Mesendoderm (in vitro differentiated cells): Measurements from ENCODE around the gene EPAS1.

Source experiments
- DNase-seq: peaks from one replicate; pipeline ENCODE4 v3.0.0; 2013
- H2AK5ac ChIP-seq: 2 replicates; pipeline ENCODE4 v1.6.1; 2013; ENCODE audit warnings: low read length, inconsistent platforms
- H2BK120ac ChIP-seq: 2 replicates; pipeline ENCODE4 v1.6.1; 2013; ENCODE audit warnings: low read depth, mild to moderate bottlenecking, low read length, moderate library complexity, mixed read lengths
- H2BK15ac ChIP-seq: replicated peaks from 2 replicates; pipeline ENCODE4 v1.6.1; 2013; ENCODE audit warnings: low read depth, mild to moderate bottlenecking, moderate library complexity
- H2BK5ac ChIP-seq: 2 replicates; pipeline ENCODE4 v1.6.1; 2013; ENCODE audit warnings: low read length, inconsistent platforms
- H3K18ac ChIP-seq: 2 replicates; pipeline ENCODE4 v1.6.1; 2013; ENCODE audit warnings: mild to moderate bottlenecking, low read length, mixed read lengths
- H3K23ac ChIP-seq: one replicate; pipeline ENCODE4 v1.6.1; 2013; ENCODE audit warnings: low read length
- H3K27ac ChIP-seq: 2 replicates; pipeline ENCODE4 v1.5.1; 2013; ENCODE audit warnings: low read depth, mild to moderate bottlenecking, inconsistent platforms, low read length, moderate library complexity
- H3K27me3 ChIP-seq: 2 replicates; pipeline ENCODE4 v1.6.1; 2013; ENCODE audit warnings: low read length, control low read depth, mild to moderate bottlenecking, inconsistent platforms; ENCODE audit not compliant: insufficient read depth, poor library complexity
- H3K36me3 ChIP-seq: 2 replicates; pipeline ENCODE4 v1.6.1; 2013; ENCODE audit warnings: low read length, inconsistent platforms; ENCODE audit not compliant: control insufficient read depth, insufficient read depth
- H3K4ac ChIP-seq: one replicate; pipeline ENCODE4 v1.6.1; 2013; ENCODE audit warnings: low read depth, mild to moderate bottlenecking, low read length, moderate library complexity
- H3K4me1 ChIP-seq: 2 replicates; pipeline ENCODE4 v1.6.1; 2013; ENCODE audit warnings: low read depth, low read length, inconsistent platforms; ENCODE audit not compliant: control insufficient read depth
- H3K4me2 ChIP-seq: 2 replicates; pipeline ENCODE4 v1.6.1; 2013; ENCODE audit warnings: low read length
- H3K4me3 ChIP-seq: 2 replicates; pipeline ENCODE4 v1.5.1; 2013; ENCODE audit warnings: mild to moderate bottlenecking, low read length
- H3K56ac ChIP-seq: one replicate; pipeline ENCODE4 v1.6.1; 2013; ENCODE audit warnings: low read length
- H3K79me1 ChIP-seq: 2 replicates; pipeline ENCODE4 v1.6.1; 2013; ENCODE audit warnings: low read length, inconsistent platforms
- H3K79me2 ChIP-seq: 2 replicates; pipeline ENCODE4 v1.6.1; 2013; ENCODE audit warnings: mild to moderate bottlenecking, low read length; ENCODE audit not compliant: control insufficient read depth, insufficient read depth
- H3K9ac ChIP-seq: 2 replicates; pipeline ENCODE4 v1.6.1; 2013; ENCODE audit warnings: low read length, inconsistent platforms
- H4K5ac ChIP-seq: one replicate; pipeline ENCODE4 v1.6.1; 2013; ENCODE audit warnings: low read length
- H4K8ac ChIP-seq: one replicate; pipeline ENCODE4 v1.6.1; 2013; ENCODE audit warnings: low read depth, mild to moderate bottlenecking, control low read depth, low read length, moderate library complexity
- WGBS: extraction: QIAGEN DNeasy Blood & Tissue Kit; methylation state at CpG from one replicate; pipeline ENCODE4 v1.1.7; 2013; ENCODE audit warnings: low lambda C conversion rate, missing lambda C conversion rate; ENCODE audit not compliant: insufficient coverage; ENCODE audit errors: extremely low coverage; 5-methylcytosine and 5-hydroxymethylcytosine counted together

Gene EPAS1

GRCh38 chr2:46273919-46274318 is 23.3 kb upstream of the EPAS1 start:
- Histone ChIP-seq H3K79me2 (no peaks in the 10 kb centered on the region), H3K18ac (no peak overlapping the region), H3K23ac (no peak overlapping the region), H3K4me2 (no peak overlapping the region), H3K4ac (no peak overlapping the region), H3K36me3 (no peaks in the 10 kb centered on the region), H2BK5ac (no peak overlapping the region), H3K9ac (no peak overlapping the region), H2BK120ac (no peak overlapping the region), H3K4me3 (no peak overlapping the region), H3K56ac (no peak overlapping the region), H3K4me1 (peaks cover 6% of the 10 kb centered on the region), H3K79me1 (no peaks in the 10 kb centered on the region), H2AK5ac (no peak overlapping the region), H2BK15ac (no peak overlapping the region), H4K8ac (no peak overlapping the region), H3K27me3 (no peaks in the 10 kb centered on the region), H3K27ac (no peak overlapping the region), H4K5ac (no peak overlapping the region)
- no peak for DNase-seq
- WGBS = no CpG with 5 or more reads among the region's 5 CpGs

- peaks cover 4% of the 10 kb centered on the region for H3K4me1 ChIP-seq
- H3K4me2 ChIP-seq = no peak overlapping the region
These were observed 22.6 kb upstream of the EPAS1 start for GRCh38 chr2:46274586-46274985.

GRCh38 chr2:46275995-46276394 is 21.2 kb upstream of the EPAS1 start:
- WGBS = no CpG with 5 or more reads among the region's 20 CpGs
- no peaks in the 10 kb centered on the region for H3K27me3 ChIP-seq
- no peaks in the 10 kb centered on the region for H3K79me1 ChIP-seq
- H3K4me1 ChIP-seq = peaks cover 2% of the 10 kb centered on the region
- H3K4ac ChIP-seq = no peak overlapping the region
- H3K4me3 ChIP-seq = no peak overlapping the region
- H3K23ac ChIP-seq = no peak overlapping the region
- no peak overlapping the region for H4K8ac ChIP-seq
- peak; percentile 76 for DNase-seq
- no peak overlapping the region for H2BK5ac ChIP-seq
- no peak overlapping the region for H3K4me2 ChIP-seq
- H3K9ac ChIP-seq = no peak overlapping the region
- H2AK5ac ChIP-seq = no peak overlapping the region
- no peaks in the 10 kb centered on the region for H3K79me2 ChIP-seq
- H4K5ac ChIP-seq = no peak overlapping the region
- H3K36me3 ChIP-seq = no peaks in the 10 kb centered on the region
- H3K18ac ChIP-seq = no peak overlapping the region
- no peak overlapping the region for H3K27ac ChIP-seq
- H2BK120ac ChIP-seq = no peak overlapping the region
- H2BK15ac ChIP-seq = no peak overlapping the region
- H3K56ac ChIP-seq = peak overlapping the region; percentile 67

More at GRCh38 chr2:46274586-46274985, 22.6 kb upstream of the EPAS1 start:
- no peak for DNase-seq
- Histone ChIP-seq H3K36me3 (no peaks in the 10 kb centered on the region), H3K27me3 (no peaks in the 10 kb centered on the region), H4K5ac (no peak overlapping the region), H2AK5ac (no peak overlapping the region), H3K79me2 (no peaks in the 10 kb centered on the region), H3K56ac (no peak overlapping the region), H3K27ac (no peak overlapping the region), H4K8ac (no peak overlapping the region), H3K23ac (no peak overlapping the region), H2BK120ac (no peak overlapping the region), H3K4me3 (no peak overlapping the region), H2BK15ac (no peak overlapping the region), H3K18ac (no peak overlapping the region), H3K9ac (no peak overlapping the region), H2BK5ac (no peak overlapping the region), H3K4ac (no peak overlapping the region), H3K79me1 (no peaks in the 10 kb centered on the region)
- WGBS = no CpG with 5 or more reads among the region's 4 CpGs

- peak; percentile 32 for DNase-seq
- Histone ChIP-seq H3K56ac (no peak overlapping the region), H3K79me1 (no peaks in the 10 kb centered on the region), H3K27me3 (no peaks in the 10 kb centered on the region), H3K23ac (no peak overlapping the region), H3K79me2 (no peaks in the 10 kb centered on the region), H3K4me1 (peaks cover 2% of the 10 kb centered on the region), H3K4ac (no peak overlapping the region), H3K4me3 (no peak overlapping the region), H3K4me2 (no peak overlapping the region), H2BK120ac (no peak overlapping the region), H3K36me3 (no peaks in the 10 kb centered on the region), H3K27ac (no peak overlapping the region), H3K18ac (no peak overlapping the region), H2BK15ac (no peak overlapping the region), H2AK5ac (no peak overlapping the region), H3K9ac (no peak overlapping the region), H4K8ac (no peak overlapping the region), H2BK5ac (no peak overlapping the region), H4K5ac (no peak overlapping the region)
- no CpG with 5 or more reads among the region's 2 CpGs for WGBS
These were observed 20.6 kb upstream of the EPAS1 start for GRCh38 chr2:46276642-46277041.

- no peak overlapping the region for H2BK120ac ChIP-seq
- H3K4me1 ChIP-seq = peaks cover 2% of the 10 kb centered on the region
- no peak overlapping the region for H4K5ac ChIP-seq
- H3K56ac ChIP-seq = no peak overlapping the region
- H3K4ac ChIP-seq = no peak overlapping the region
- no peak overlapping the region for H2BK15ac ChIP-seq
- no peak overlapping the region for H3K23ac ChIP-seq
- H3K79me1 ChIP-seq = no peaks in the 10 kb centered on the region
- H2BK5ac ChIP-seq = no peak overlapping the region
- WGBS = no CpG with 5 or more reads among the region's 7 CpGs
- H4K8ac ChIP-seq = no peak overlapping the region
- no peak overlapping the region for H3K27ac ChIP-seq
- DNase-seq = no peak
- H3K4me3 ChIP-seq = no peak overlapping the region
- H3K79me2 ChIP-seq = no peaks in the 10 kb centered on the region
- no peak overlapping the region for H3K18ac ChIP-seq
- H3K27me3 ChIP-seq = no peaks in the 10 kb centered on the region
- H3K4me2 ChIP-seq = no peak overlapping the region
- no peaks in the 10 kb centered on the region for H3K36me3 ChIP-seq
- H2AK5ac ChIP-seq = no peak overlapping the region
- no peak overlapping the region for H3K9ac ChIP-seq
These were observed 19.6 kb upstream of the EPAS1 start for GRCh38 chr2:46277431-46278190.

- Histone ChIP-seq H3K4me2 (no peak overlapping the region), H2BK5ac (no peak overlapping the region), H3K27me3 (no peaks in the 10 kb centered on the region), H3K79me1 (no peaks in the 10 kb centered on the region), H4K5ac (no peak overlapping the region), H3K4me1 (peaks cover 2% of the 10 kb centered on the region), H3K36me3 (no peaks in the 10 kb centered on the region), H3K56ac (no peak overlapping the region), H3K23ac (no peak overlapping the region), H4K8ac (no peak overlapping the region), H2BK120ac (no peak overlapping the region), H3K18ac (no peak overlapping the region), H2AK5ac (no peak overlapping the region), H3K4me3 (no peak overlapping the region), H3K79me2 (no peaks in the 10 kb centered on the region), H3K9ac (no peak overlapping the region), H3K4ac (no peak overlapping the region), H3K27ac (no peak overlapping the region), H2BK15ac (no peak overlapping the region)
- no CpG with 5 or more reads among the region's 3 CpGs for WGBS
- DNase-seq = no peak
These were observed 18.3 kb upstream of the EPAS1 start for GRCh38 chr2:46278952-46279351.
